Measurements from ENCODE around the gene LSS. TPM values are rescaled to one million over a fixed set of nuclear protein-coding genes. Genes with fewer than 3 reads are reported as not detected.
"Not testable (repeated sequence)": the region's sequence is repeated elsewhere in the genome, so short reads cannot be mapped to it uniquely, and the experiment has no call there.

LSS gene
- total RNA-seq, 1 experiment from 2014 or later, result 45.5 TPM

DNA sequence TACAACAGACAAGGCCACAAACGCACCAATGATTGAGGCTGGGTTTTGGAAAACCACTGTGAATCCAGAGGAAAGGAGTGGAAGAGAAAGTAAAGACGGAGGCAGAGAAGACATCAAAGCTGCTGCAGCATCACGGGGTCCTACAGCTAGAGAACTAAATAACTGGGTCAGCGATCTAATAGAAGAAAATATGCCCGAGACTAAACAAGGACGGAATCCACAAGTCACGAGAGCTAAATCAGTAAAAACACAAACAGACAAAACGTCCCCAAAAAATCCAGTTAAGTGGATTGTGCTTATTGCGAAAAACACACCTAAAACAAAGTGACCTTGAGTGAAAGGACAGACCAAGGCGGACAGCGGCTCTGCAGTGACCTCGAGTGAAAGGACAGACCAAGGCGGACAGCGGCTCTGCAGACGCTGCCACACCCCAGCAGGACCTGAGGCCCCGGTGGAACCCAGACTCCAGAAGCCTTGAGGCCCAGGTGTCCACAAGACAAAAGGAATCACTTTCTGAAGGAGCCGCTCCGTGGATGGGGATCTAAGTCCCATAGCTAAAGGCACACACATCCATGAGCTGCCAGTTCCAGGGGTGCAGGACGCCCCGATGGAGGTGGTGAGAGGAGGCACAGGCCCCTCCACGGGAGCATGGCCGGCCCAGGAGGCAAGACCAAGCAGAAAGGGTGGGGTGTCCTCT, 79.2 kb downstream of the LSS start:
- no peak for DNase-seq (ENCODE audit: unreplicated experiment)
- H3K4me3 Mint-ChIP-seq (ENCODE audit: unreplicated experiment), result no peak overlapping the region
- no peaks in the 10 kb centered on the region for H3K9me3 Mint-ChIP-seq (ENCODE audit: unreplicated experiment)
- H3K27ac Mint-ChIP-seq (ENCODE audit: low read depth, unreplicated experiment), result no peak overlapping the region
- no TSS peak for BruUV-seq (replicated peaks)
- H3K27me3 Mint-ChIP-seq (ENCODE audit: insufficient read depth, unreplicated experiment), result no peaks in the 10 kb centered on the region
- intact Hi-C loops (cut with micrococcal nuclease), result no loop called here
- ChIA-PET POLR2A (no interaction called here), CTCF (interaction anchor here (0.7 kb wide), 1 partner anchor 33 kb away, joined by 3 read pairs; no protein-coding TSS in a partner anchor)
- H3K4me1 Mint-ChIP-seq (ENCODE audit: insufficient read depth, unreplicated experiment), result no peaks in the 10 kb centered on the region
- no peaks in the 10 kb centered on the region for H3K36me3 Mint-ChIP-seq (ENCODE audit: insufficient read depth, unreplicated experiment)
- no peak for TF ChIP-seq CTCF (IDR thresholded peaks at IDR 0.05; ENCODE audit: unreplicated experiment)

DNA sequence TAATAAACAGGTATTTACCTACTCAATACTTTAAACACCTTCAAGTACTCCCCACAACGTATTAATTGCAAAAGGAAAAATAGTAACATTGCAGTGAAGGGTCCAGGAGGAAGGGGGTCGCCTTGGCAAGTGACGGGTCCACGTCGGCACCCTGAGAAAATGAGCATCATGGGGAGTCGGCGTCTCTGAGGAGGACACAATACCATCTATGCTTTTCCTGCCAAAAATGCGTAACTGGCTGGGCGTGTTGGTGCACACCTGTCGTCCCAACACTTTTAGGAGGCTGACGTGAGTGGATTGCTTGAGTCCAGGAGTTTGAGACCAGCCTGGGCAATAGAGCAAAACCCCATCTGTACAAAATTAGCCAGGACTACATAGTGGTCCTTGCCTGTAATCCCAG, 80.5 kb downstream of the LSS start:
- Mint-ChIP-seq H3K27me3 (ENCODE audit: insufficient read depth, unreplicated experiment) (no peaks in the 10 kb centered on the region), H3K4me1 (ENCODE audit: insufficient read depth, unreplicated experiment) (peaks cover 7% of the 10 kb centered on the region), H3K9me3 (ENCODE audit: unreplicated experiment) (no peaks in the 10 kb centered on the region), H3K36me3 (ENCODE audit: insufficient read depth, unreplicated experiment) (no peaks in the 10 kb centered on the region), H3K4me3 (ENCODE audit: unreplicated experiment) (no peak overlapping the region), H3K27ac (ENCODE audit: low read depth, unreplicated experiment) (peak overlapping the region; percentile 39)
- no peak for TF ChIP-seq CTCF (IDR thresholded peaks at IDR 0.05; ENCODE audit: unreplicated experiment)
- BruUV-seq (replicated peaks), result no TSS peak
- DNase-seq (ENCODE audit: unreplicated experiment), result no peak
- CTCF ChIA-PET, result no interaction called here
- POLR2A ChIA-PET, result no interaction called here
- intact Hi-C loops (cut with micrococcal nuclease), result no loop called here

GRCh38 chr21:46147429-46147828, 81.1 kb downstream of the LSS start:
- BruUV-seq (replicated peaks); POLR2A ChIA-PET: not testable (repeated sequence)
- CTCF ChIA-PET, result interaction anchor here (0.5 to 0.6 kb wide), 3 partner anchors 21 to 89 kb away, joined by 4 to 5 read pairs (median 4); no protein-coding TSS in a partner anchor

GRCh38 chr21:46146856-46147255, 81.7 kb downstream of the LSS start:
- no peak overlapping the region for H3K4me3 Mint-ChIP-seq (ENCODE audit: unreplicated experiment)
- POLR2A ChIA-PET, result no interaction called here
- no peak for TF ChIP-seq CTCF (IDR thresholded peaks at IDR 0.05; ENCODE audit: unreplicated experiment)

More at GRCh38 chr21:46147429-46147828, 81.1 kb downstream of the LSS start:
- H3K27ac Mint-ChIP-seq (ENCODE audit: low read depth, unreplicated experiment); H3K4me3 Mint-ChIP-seq (ENCODE audit: unreplicated experiment); H3K4me1 Mint-ChIP-seq (ENCODE audit: insufficient read depth, unreplicated experiment); H3K9me3 Mint-ChIP-seq (ENCODE audit: unreplicated experiment); H3K27me3 Mint-ChIP-seq (ENCODE audit: insufficient read depth, unreplicated experiment); H3K36me3 Mint-ChIP-seq (ENCODE audit: insufficient read depth, unreplicated experiment); intact Hi-C loops (cut with micrococcal nuclease): not testable (repeated sequence)
- peak; percentile 51 for TF ChIP-seq CTCF (IDR thresholded peaks at IDR 0.05; ENCODE audit: unreplicated experiment)
- peak; percentile 54 for DNase-seq (ENCODE audit: unreplicated experiment)

More at GRCh38 chr21:46146856-46147255, 81.7 kb downstream of the LSS start:
- BruUV-seq (replicated peaks), result no TSS peak
- intact Hi-C loops (cut with micrococcal nuclease), result no loop called here
- H3K27me3 Mint-ChIP-seq (ENCODE audit: insufficient read depth, unreplicated experiment), result no peaks in the 10 kb centered on the region
- H3K36me3 Mint-ChIP-seq (ENCODE audit: insufficient read depth, unreplicated experiment), result no peaks in the 10 kb centered on the region
- H3K27ac Mint-ChIP-seq (ENCODE audit: low read depth, unreplicated experiment), result no peak overlapping the region
- no peak for DNase-seq (ENCODE audit: unreplicated experiment)
- CTCF ChIA-PET, result interaction anchor here (0.5 to 0.6 kb wide), 3 partner anchors 65 to 89 kb away, joined by 3 to 5 read pairs (median 4); no protein-coding TSS in a partner anchor
- no peaks in the 10 kb centered on the region for H3K9me3 Mint-ChIP-seq (ENCODE audit: unreplicated experiment)
- H3K4me1 Mint-ChIP-seq (ENCODE audit: insufficient read depth, unreplicated experiment), result peaks cover 7% of the 10 kb centered on the region
